KMS-11 (cell line): ENCODE data around the gene STIM2.

Source experiments
- H2AFZ ChIP-seq: fragments of 200-600 bp; sonication (generic); 2 replicates; pipeline ENCODE4 v1.6.1; 2016; ENCODE audit warnings: antibody characterized with exemption, mixed run types, low read depth
- H3K27ac ChIP-seq: fragments of 200-600 bp; sonication (generic); 2 replicates; pipeline ENCODE4 v1.6.1; 2016; ENCODE audit warnings: mild to moderate bottlenecking, mixed run types
- H3K27me3 ChIP-seq: fragments of 200-600 bp; sonication (generic); 2 replicates; pipeline ENCODE4 v1.6.1; 2017; ENCODE audit warnings: mild to moderate bottlenecking, low read depth, mixed run types, moderate library complexity; ENCODE audit not compliant: insufficient read depth
- H3K36me3 ChIP-seq: fragments of 200-600 bp; sonication (generic); 2 replicates; pipeline ENCODE4 v1.6.1; 2017; ENCODE audit warnings: mild to moderate bottlenecking, mixed run types; ENCODE audit not compliant: insufficient read depth
- H3K4me1 ChIP-seq: fragments of 200-600 bp; sonication (generic); 2 replicates; pipeline ENCODE4 v1.6.1; 2016; ENCODE audit warnings: mild to moderate bottlenecking, low read depth, mixed run types; ENCODE audit not compliant: poor library complexity, severe bottlenecking
- H3K4me2 ChIP-seq: fragments of 200-600 bp; sonication (generic); 2 replicates; pipeline ENCODE4 v1.7.0; 2016; ENCODE audit warnings: mild to moderate bottlenecking, mixed run types
- H3K4me3 ChIP-seq: fragments of 200-600 bp; sonication (generic); IDR thresholded peaks from 2 replicates; pipeline ENCODE4 v1.6.1; 2017; ENCODE audit warnings: low read depth, low read length, mixed read lengths; ENCODE audit not compliant: insufficient read depth
- H3K79me2 ChIP-seq: fragments of 200-600 bp; sonication (generic); 2 replicates; pipeline ENCODE4 v1.6.1; 2016; ENCODE audit warnings: low read depth, mixed run types; ENCODE audit not compliant: insufficient read depth
- H3K9ac ChIP-seq: fragments of 200-600 bp; sonication (generic); 2 replicates; pipeline ENCODE4 v1.6.1; 2016; ENCODE audit warnings: mild to moderate bottlenecking, mixed run types
- H4K20me1 ChIP-seq: fragments of 200-600 bp; sonication (generic); 2 replicates; pipeline ENCODE4 v1.6.1; 2016; ENCODE audit warnings: mild to moderate bottlenecking, mixed run types; ENCODE audit not compliant: insufficient read depth
- CTCF ChIP-seq: fragments of 200-600 bp; sonication (generic); conservative IDR thresholded peaks from 2 replicates; pipeline ENCODE4 v1.6.1; 2017; ENCODE audit warnings: low read depth, mild to moderate bottlenecking, antibody characterized with exemption, low read length, moderate library complexity, mixed read lengths

The STIM2 gene

GRCh38 chr4:26943391-26943790 lies 82.8 kb downstream of the STIM2 start:
- Histone ChIP-seq H2AFZ (no peak overlapping the region), H3K9ac (no peak overlapping the region), H4K20me1 (no peaks in the 10 kb centered on the region), H3K4me1 (no peaks in the 10 kb centered on the region), H3K79me2 (no peaks in the 10 kb centered on the region), H3K27me3 (no peaks in the 10 kb centered on the region), H3K4me3 (no peak overlapping the region), H3K27ac (no peak overlapping the region), H3K4me2 (no peak overlapping the region), H3K36me3 (no peaks in the 10 kb centered on the region)
- TF ChIP-seq CTCF = no peak

GRCh38 chr4:26945794-26946193 lies 85.2 kb downstream of the STIM2 start:
- H4K20me1 ChIP-seq = no peaks in the 10 kb centered on the region
- H3K4me2 ChIP-seq = no peak overlapping the region
- H3K27ac ChIP-seq = no peak overlapping the region
- no peak overlapping the region for H2AFZ ChIP-seq
- H3K9ac ChIP-seq = no peak overlapping the region
- no peaks in the 10 kb centered on the region for H3K36me3 ChIP-seq
- H3K27me3 ChIP-seq = no peaks in the 10 kb centered on the region
- no peak overlapping the region for H3K4me3 ChIP-seq
- H3K79me2 ChIP-seq = no peaks in the 10 kb centered on the region
- H3K4me1 ChIP-seq = no peaks in the 10 kb centered on the region
- TF ChIP-seq CTCF = no peak

GRCh38 chr4:26947318-26947717 lies 86.7 kb downstream of the STIM2 start:
- no peak overlapping the region for H2AFZ ChIP-seq
- no peak for TF ChIP-seq CTCF
- H3K79me2 ChIP-seq = no peaks in the 10 kb centered on the region
- no peaks in the 10 kb centered on the region for H3K27me3 ChIP-seq
- no peak overlapping the region for H3K9ac ChIP-seq
- no peak overlapping the region for H3K27ac ChIP-seq
- H3K4me3 ChIP-seq = no peak overlapping the region
- H3K4me1 ChIP-seq = no peaks in the 10 kb centered on the region
- no peaks in the 10 kb centered on the region for H4K20me1 ChIP-seq
- H3K4me2 ChIP-seq = no peak overlapping the region
- H3K36me3 ChIP-seq = no peaks in the 10 kb centered on the region

GRCh38 chr4:26950446-26950845 lies 89.8 kb downstream of the STIM2 start:
- no peaks in the 10 kb centered on the region for H3K4me1 ChIP-seq
- H4K20me1 ChIP-seq = no peaks in the 10 kb centered on the region
- H3K4me3 ChIP-seq = no peak overlapping the region
- no peak overlapping the region for H2AFZ ChIP-seq
- H3K27ac ChIP-seq = no peak overlapping the region
- no peak for TF ChIP-seq CTCF
- no peaks in the 10 kb centered on the region for H3K27me3 ChIP-seq
- no peak overlapping the region for H3K9ac ChIP-seq
- H3K4me2 ChIP-seq = no peak overlapping the region
- H3K36me3 ChIP-seq = no peaks in the 10 kb centered on the region
- H3K79me2 ChIP-seq = no peaks in the 10 kb centered on the region

GRCh38 chr4:26952891-26953290 lies 92.2 kb downstream of the STIM2 start:
- TF ChIP-seq CTCF = no peak
- Histone ChIP-seq H3K36me3 (no peaks in the 10 kb centered on the region), H4K20me1 (no peaks in the 10 kb centered on the region)

More at GRCh38 chr4:26952891-26953290, 92.2 kb downstream of the STIM2 start:
- Histone ChIP-seq H3K4me2 (no peak overlapping the region), H3K4me3 (no peak overlapping the region), H3K27ac (no peak overlapping the region), H2AFZ (no peak overlapping the region), H3K9ac (no peak overlapping the region), H3K4me1 (no peaks in the 10 kb centered on the region), H3K79me2 (no peaks in the 10 kb centered on the region), H3K27me3 (no peaks in the 10 kb centered on the region)
